Gastrocnemius medialis (tissue), 4 donors: ENCODE measurements around the gene LRP11.

Experiments used
- CTCF ChIP-seq, 5 experiments: fragments of 450-650 bp in 3 of 5; fragments of 200-600 bp in 2 of 5; sonication (generic) in 2 of 5; IDR thresholded peaks in 4 of 5; conservative IDR thresholded peaks in 1 of 5; 1 replicate in 4 of 5; 2 replicates in 1 of 5; pipeline ENCODE4 v1.5.1; 2016 to 2019; ENCODE audit warnings: antibody characterized with exemption in 5 of 5, mild to moderate bottlenecking in 3 of 5, moderate library complexity in 3 of 5
- POLR2A ChIP-seq, 2 donors: fragments of 450-650 bp; IDR thresholded peaks; one replicate each; pipeline ENCODE4 v1.6.1; 2017; ENCODE audit warnings: antibody characterized with exemption in 2 of 2, mild to moderate bottlenecking in 2 of 2, moderate library complexity in 2 of 2

DNA sequence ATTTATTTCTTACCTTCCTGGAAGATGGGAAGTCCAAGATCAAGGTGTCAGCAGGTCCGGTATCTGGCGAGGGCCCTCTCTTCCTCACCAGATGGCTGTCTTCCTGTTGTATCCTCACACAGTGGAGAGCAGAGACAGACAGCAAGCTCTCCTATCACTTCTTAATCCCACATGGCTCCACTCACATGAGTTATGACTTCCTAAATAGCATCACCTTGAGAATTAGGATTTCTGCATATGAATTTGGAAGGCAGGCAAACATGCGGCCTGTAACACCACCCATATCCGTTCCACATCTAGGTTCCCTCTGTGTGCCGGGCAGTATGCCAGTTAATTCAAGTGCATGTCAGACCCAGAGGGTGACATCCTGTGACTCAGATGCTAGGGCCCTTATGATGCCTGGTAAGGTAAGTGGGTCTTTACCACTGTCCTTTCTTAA is 31.7 kb upstream of the LRP11 start:
- TF ChIP-seq CTCF (IDR thresholded peaks at IDR 0.05 in 4 of 5, conservative IDR thresholded peaks at IDR 0.05 in 1 of 5): no peak
- TF ChIP-seq POLR2A (IDR thresholded peaks at IDR 0.05): no peak
